ENCODE results near the gene STARD5.

STARD5 gene

GRCh38 chr15:81278306-81279029, 45.5 kb downstream of the STARD5 start:
- Histone ChIP-seq H3K9me3 (replicated peaks; ENCODE audit: low read length) (peaks cover 6% of the 10 kb centered on the region), H3K36me3 (ENCODE audit: insufficient read depth, low read length) (no peaks in the 10 kb centered on the region), H3K4me2 (ENCODE audit: low read length) (no peak overlapping the region), H3K4me3 (ENCODE audit: low read length) (no peak overlapping the region), H3K9ac (ENCODE audit: low read depth, low read length) (no peak overlapping the region), H3K4me1 (ENCODE audit: control insufficient read depth, insufficient read depth, low read length) (peaks cover 11% of the 10 kb centered on the region), H3K27me3 (ENCODE audit: control insufficient read depth, insufficient read depth, low read length) (peaks cover 25% of the 10 kb centered on the region)

- peaks cover 25% of the 10 kb centered on the region for H3K27me3 ChIP-seq (ENCODE audit: control insufficient read depth, insufficient read depth, low read length)
- H3K9ac ChIP-seq (ENCODE audit: low read depth, low read length), result no peak overlapping the region
- H3K4me2 ChIP-seq (ENCODE audit: low read length), result no peak overlapping the region
- H3K9me3 ChIP-seq (replicated peaks; ENCODE audit: low read length), result peaks cover 6% of the 10 kb centered on the region
- H3K36me3 ChIP-seq (ENCODE audit: insufficient read depth, low read length), result no peaks in the 10 kb centered on the region
- peaks cover 11% of the 10 kb centered on the region for H3K4me1 ChIP-seq (ENCODE audit: control insufficient read depth, insufficient read depth, low read length)
- no peak overlapping the region for H3K4me3 ChIP-seq (ENCODE audit: low read length)
Measured at GRCh38 chr15:81277851-81278250, 46.1 kb downstream of the STARD5 start.

- no peaks in the 10 kb centered on the region for H3K36me3 ChIP-seq (ENCODE audit: insufficient read depth, low read length)
- peaks cover 6% of the 10 kb centered on the region for H3K9me3 ChIP-seq (replicated peaks; ENCODE audit: low read length)
- no peak overlapping the region for H3K4me2 ChIP-seq (ENCODE audit: low read length)
- no peak overlapping the region for H3K4me3 ChIP-seq (ENCODE audit: low read length)
- peaks cover 11% of the 10 kb centered on the region for H3K4me1 ChIP-seq (ENCODE audit: control insufficient read depth, insufficient read depth, low read length)
- peaks cover 32% of the 10 kb centered on the region for H3K27me3 ChIP-seq (ENCODE audit: control insufficient read depth, insufficient read depth, low read length)
- H3K9ac ChIP-seq (ENCODE audit: low read depth, low read length), result no peak overlapping the region
Measured at GRCh38 chr15:81276967-81277366, 47.0 kb downstream of the STARD5 start.

- Histone ChIP-seq H3K27me3 (ENCODE audit: control insufficient read depth, insufficient read depth, low read length) (peaks cover 29% of the 10 kb centered on the region), H3K9me3 (replicated peaks; ENCODE audit: low read length) (peaks cover 6% of the 10 kb centered on the region), H3K4me1 (ENCODE audit: control insufficient read depth, insufficient read depth, low read length) (peaks cover 11% of the 10 kb centered on the region), H3K4me2 (ENCODE audit: low read length) (no peak overlapping the region), H3K4me3 (ENCODE audit: low read length) (no peak overlapping the region), H3K9ac (ENCODE audit: low read depth, low read length) (no peak overlapping the region), H3K36me3 (ENCODE audit: insufficient read depth, low read length) (no peaks in the 10 kb centered on the region)
Measured at GRCh38 chr15:81275711-81276392, 48.1 kb downstream of the STARD5 start.

GRCh38 chr15:81274931-81275707, 48.8 kb downstream of the STARD5 start:
- Histone ChIP-seq H3K9ac (ENCODE audit: low read depth, low read length) (no peak overlapping the region), H3K9me3 (replicated peaks; ENCODE audit: low read length) (peaks cover 6% of the 10 kb centered on the region), H3K4me2 (ENCODE audit: low read length) (no peak overlapping the region), H3K27me3 (ENCODE audit: control insufficient read depth, insufficient read depth, low read length) (peaks cover 27% of the 10 kb centered on the region), H3K4me1 (ENCODE audit: control insufficient read depth, insufficient read depth, low read length) (peaks cover 10% of the 10 kb centered on the region), H3K4me3 (ENCODE audit: low read length) (no peak overlapping the region), H3K36me3 (ENCODE audit: insufficient read depth, low read length) (no peaks in the 10 kb centered on the region)

- H3K9ac ChIP-seq (ENCODE audit: low read depth, low read length), result no peak overlapping the region
- H3K36me3 ChIP-seq (ENCODE audit: insufficient read depth, low read length), result no peaks in the 10 kb centered on the region
- peaks cover 4% of the 10 kb centered on the region for H3K4me1 ChIP-seq (ENCODE audit: control insufficient read depth, insufficient read depth, low read length)
- H3K4me3 ChIP-seq (ENCODE audit: low read length), result no peak overlapping the region
- no peak overlapping the region for H3K4me2 ChIP-seq (ENCODE audit: low read length)
- peaks cover 6% of the 10 kb centered on the region for H3K9me3 ChIP-seq (replicated peaks; ENCODE audit: low read length)
- H3K27me3 ChIP-seq (ENCODE audit: control insufficient read depth, insufficient read depth, low read length), result peaks cover 32% of the 10 kb centered on the region
Measured at GRCh38 chr15:81274255-81274654, 49.7 kb downstream of the STARD5 start.

- no peaks in the 10 kb centered on the region for H3K36me3 ChIP-seq (ENCODE audit: insufficient read depth, low read length)
- peaks cover 4% of the 10 kb centered on the region for H3K4me1 ChIP-seq (ENCODE audit: control insufficient read depth, insufficient read depth, low read length)
- no peak overlapping the region for H3K4me2 ChIP-seq (ENCODE audit: low read length)
- peaks cover 6% of the 10 kb centered on the region for H3K9me3 ChIP-seq (replicated peaks; ENCODE audit: low read length)
- peaks cover 33% of the 10 kb centered on the region for H3K27me3 ChIP-seq (ENCODE audit: control insufficient read depth, insufficient read depth, low read length)
- H3K9ac ChIP-seq (ENCODE audit: low read depth, low read length), result no peak overlapping the region
- no peak overlapping the region for H3K4me3 ChIP-seq (ENCODE audit: low read length)
Measured at GRCh38 chr15:81273855-81274254, 50.1 kb downstream of the STARD5 start.

- no peak overlapping the region for H3K9ac ChIP-seq (ENCODE audit: low read depth, low read length)
Measured at GRCh38 chr15:81273200-81273599, 50.7 kb downstream of the STARD5 start.

GRCh38 chr15:81271761-81272644, 51.9 kb downstream of the STARD5 start:
- Histone ChIP-seq H3K4me2 (ENCODE audit: low read length) (no peak overlapping the region), H3K36me3 (ENCODE audit: insufficient read depth, low read length) (no peaks in the 10 kb centered on the region), H3K9me3 (replicated peaks; ENCODE audit: low read length) (peaks cover 1% of the 10 kb centered on the region), H3K9ac (ENCODE audit: low read depth, low read length) (no peak overlapping the region), H3K4me3 (ENCODE audit: low read length) (no peak overlapping the region), H3K27me3 (ENCODE audit: control insufficient read depth, insufficient read depth, low read length) (peaks cover 38% of the 10 kb centered on the region), H3K4me1 (ENCODE audit: control insufficient read depth, insufficient read depth, low read length) (peaks cover 4% of the 10 kb centered on the region)

More at GRCh38 chr15:81273200-81273599, 50.7 kb downstream of the STARD5 start:
- Histone ChIP-seq H3K27me3 (ENCODE audit: control insufficient read depth, insufficient read depth, low read length) (peaks cover 30% of the 10 kb centered on the region), H3K4me3 (ENCODE audit: low read length) (no peak overlapping the region), H3K4me1 (ENCODE audit: control insufficient read depth, insufficient read depth, low read length) (peaks cover 4% of the 10 kb centered on the region), H3K36me3 (ENCODE audit: insufficient read depth, low read length) (no peaks in the 10 kb centered on the region), H3K9me3 (replicated peaks; ENCODE audit: low read length) (peaks cover 6% of the 10 kb centered on the region), H3K4me2 (ENCODE audit: low read length) (no peak overlapping the region)

- H3K4me2 ChIP-seq (ENCODE audit: low read length), result no peak overlapping the region
- H3K9ac ChIP-seq (ENCODE audit: low read depth, low read length), result no peak overlapping the region
- H3K9me3 ChIP-seq (replicated peaks; ENCODE audit: low read length), result no peaks in the 10 kb centered on the region
- H3K4me1 ChIP-seq (ENCODE audit: control insufficient read depth, insufficient read depth, low read length), result peaks cover 8% of the 10 kb centered on the region
- H3K27me3 ChIP-seq (ENCODE audit: control insufficient read depth, insufficient read depth, low read length), result peaks cover 38% of the 10 kb centered on the region
- no peaks in the 10 kb centered on the region for H3K36me3 ChIP-seq (ENCODE audit: insufficient read depth, low read length)
- no peak overlapping the region for H3K4me3 ChIP-seq (ENCODE audit: low read length)
Measured at GRCh38 chr15:81270781-81271491, 53.0 kb downstream of the STARD5 start.

Data from skeletal muscle satellite cell (primary cell).